ENCODE measurements around the gene CNTN5.

Gene CNTN5

GRCh38 chr11:99197477-99197876 is 176.7 kb downstream of the CNTN5 start:
- no peaks in the 10 kb centered on the region for H3K36me3 ChIP-seq (ENCODE audit: control insufficient read depth in 1 of 2, insufficient read depth in 2 of 2, low read length in 2 of 2)
- no peak overlapping the region for H2BK5ac ChIP-seq (ENCODE audit: low read depth, low read length, poor library complexity)
- no peak overlapping the region for H3K4me2 ChIP-seq (ENCODE audit: low read length)
- H3K79me1 ChIP-seq (ENCODE audit: low read length): no peaks in the 10 kb centered on the region
- H4K8ac ChIP-seq (ENCODE audit: low read depth, low read length): no peak overlapping the region
- no peak for DNase-seq
- H4K91ac ChIP-seq (ENCODE audit: low read depth, low read length): no peak overlapping the region
- no peaks in the 10 kb centered on the region for H3K9me3 ChIP-seq (ENCODE audit: insufficient read depth, low read depth, low read length)
- H3K23ac ChIP-seq (ENCODE audit: low read length): no peak overlapping the region
- H3K27ac ChIP-seq (ENCODE audit: low read depth, low read length): no peak overlapping the region
- no peak overlapping the region for H2BK120ac ChIP-seq (ENCODE audit: insufficient read depth, low read length, poor library complexity)
- no peaks in the 10 kb centered on the region for H3K27me3 ChIP-seq (ENCODE audit: insufficient read depth, low read length)
- no peak overlapping the region for H3K4ac ChIP-seq (ENCODE audit: low read depth, low read length)
- no peak overlapping the region for H3K14ac ChIP-seq (ENCODE audit: low read length)
- no peak overlapping the region for H2AK5ac ChIP-seq (ENCODE audit: low read length)
- H3K4me1 ChIP-seq (ENCODE audit: control insufficient read depth in 1 of 2, insufficient read depth in 2 of 2, low read length in 2 of 2): no peaks in the 10 kb centered on the region
- no peak overlapping the region for H3K18ac ChIP-seq (ENCODE audit: low read length)
- no peak overlapping the region for H3K9ac ChIP-seq (ENCODE audit: low read length)
- no peak overlapping the region for H3K4me3 ChIP-seq (ENCODE audit: low read depth, low read length)
- H3K79me2 ChIP-seq (ENCODE audit: control insufficient read depth, insufficient read depth, low read length, poor library complexity): no peaks in the 10 kb centered on the region
- no peak overlapping the region for H2BK12ac ChIP-seq (ENCODE audit: low read length)
- H2AFZ ChIP-seq (ENCODE audit: insufficient read depth, low read length, poor library complexity): no peak overlapping the region
- WGBS (ENCODE audit: extremely low coverage, insufficient coverage, insufficient read length): no CpG with 5 or more reads among the region's 1 CpG
- H4K12ac ChIP-seq (ENCODE audit: low read depth, low read length): no peak overlapping the region

GRCh38 chr11:99198215-99198614 is 177.5 kb downstream of the CNTN5 start:
- no peaks in the 10 kb centered on the region for H3K4me1 ChIP-seq (ENCODE audit: control insufficient read depth in 1 of 2, insufficient read depth in 2 of 2, low read length in 2 of 2)
- H2BK120ac ChIP-seq (ENCODE audit: insufficient read depth, low read length, poor library complexity): no peak overlapping the region
- no peaks in the 10 kb centered on the region for H3K9me3 ChIP-seq (ENCODE audit: insufficient read depth, low read depth, low read length)
- WGBS (ENCODE audit: extremely low coverage, insufficient coverage, insufficient read length): no CpG with 5 or more reads among the region's 3 CpGs
- H3K9ac ChIP-seq (ENCODE audit: low read length): no peak overlapping the region
- H4K91ac ChIP-seq (ENCODE audit: low read depth, low read length): no peak overlapping the region
- no peak overlapping the region for H3K4ac ChIP-seq (ENCODE audit: low read depth, low read length)
- no peak overlapping the region for H4K8ac ChIP-seq (ENCODE audit: low read depth, low read length)
- H2BK12ac ChIP-seq (ENCODE audit: low read length): no peak overlapping the region
- no peak overlapping the region for H3K27ac ChIP-seq (ENCODE audit: low read depth, low read length)
- no peak for DNase-seq
- H2AFZ ChIP-seq (ENCODE audit: insufficient read depth, low read length, poor library complexity): no peak overlapping the region
- H3K4me2 ChIP-seq (ENCODE audit: low read length): no peak overlapping the region
- H3K18ac ChIP-seq (ENCODE audit: low read length): no peak overlapping the region
- H3K36me3 ChIP-seq (ENCODE audit: control insufficient read depth in 1 of 2, insufficient read depth in 2 of 2, low read length in 2 of 2): no peaks in the 10 kb centered on the region
- H3K79me2 ChIP-seq (ENCODE audit: control insufficient read depth, insufficient read depth, low read length, poor library complexity): no peaks in the 10 kb centered on the region
- no peak overlapping the region for H3K23ac ChIP-seq (ENCODE audit: low read length)
- H3K14ac ChIP-seq (ENCODE audit: low read length): no peak overlapping the region
- no peak overlapping the region for H3K4me3 ChIP-seq (ENCODE audit: low read depth, low read length)
- no peaks in the 10 kb centered on the region for H3K27me3 ChIP-seq (ENCODE audit: insufficient read depth, low read length)
- H3K79me1 ChIP-seq (ENCODE audit: low read length): no peaks in the 10 kb centered on the region
- H4K12ac ChIP-seq (ENCODE audit: low read depth, low read length): no peak overlapping the region
- no peak overlapping the region for H2AK5ac ChIP-seq (ENCODE audit: low read length)
- no peak overlapping the region for H2BK5ac ChIP-seq (ENCODE audit: low read depth, low read length, poor library complexity)

- Histone ChIP-seq H3K4ac (ENCODE audit: low read depth, low read length) (no peak overlapping the region), H3K79me2 (ENCODE audit: control insufficient read depth, insufficient read depth, low read length, poor library complexity) (no peaks in the 10 kb centered on the region), H3K4me1 (ENCODE audit: control insufficient read depth in 1 of 2, insufficient read depth in 2 of 2, low read length in 2 of 2) (no peaks in the 10 kb centered on the region), H4K12ac (ENCODE audit: low read depth, low read length) (no peak overlapping the region), H4K91ac (ENCODE audit: low read depth, low read length) (no peak overlapping the region), H3K27ac (ENCODE audit: low read depth, low read length) (no peak overlapping the region), H4K8ac (ENCODE audit: low read depth, low read length) (no peak overlapping the region), H2BK12ac (ENCODE audit: low read length) (no peak overlapping the region), H3K9me3 (ENCODE audit: insufficient read depth, low read depth, low read length) (no peaks in the 10 kb centered on the region), H3K4me3 (ENCODE audit: low read depth, low read length) (no peak overlapping the region), H3K36me3 (ENCODE audit: control insufficient read depth in 1 of 2, insufficient read depth in 2 of 2, low read length in 2 of 2) (no peaks in the 10 kb centered on the region), H2AK5ac (ENCODE audit: low read length) (no peak overlapping the region), H3K79me1 (ENCODE audit: low read length) (no peaks in the 10 kb centered on the region), H3K23ac (ENCODE audit: low read length) (peak overlapping the region; percentile 2), H3K27me3 (ENCODE audit: insufficient read depth, low read length) (no peaks in the 10 kb centered on the region), H2BK120ac (ENCODE audit: insufficient read depth, low read length, poor library complexity) (no peak overlapping the region), H3K14ac (ENCODE audit: low read length) (no peak overlapping the region), H3K9ac (ENCODE audit: low read length) (no peak overlapping the region), H2BK5ac (ENCODE audit: low read depth, low read length, poor library complexity) (no peak overlapping the region), H3K4me2 (ENCODE audit: low read length) (no peak overlapping the region), H3K18ac (ENCODE audit: low read length) (no peak overlapping the region), H2AFZ (ENCODE audit: insufficient read depth, low read length, poor library complexity) (no peak overlapping the region)
- WGBS (ENCODE audit: extremely low coverage, insufficient coverage, insufficient read length): no CpG with 5 or more reads among the region's 3 CpGs
- DNase-seq: no peak
These were observed 178.6 kb downstream of the CNTN5 start for GRCh38 chr11:99199341-99199740.

- H2BK12ac ChIP-seq (ENCODE audit: low read length): no peak overlapping the region
- H3K4me3 ChIP-seq (ENCODE audit: low read depth, low read length): no peak overlapping the region
- no peak overlapping the region for H3K18ac ChIP-seq (ENCODE audit: low read length)
- H3K14ac ChIP-seq (ENCODE audit: low read length): no peak overlapping the region
- no peak for DNase-seq
- H3K4me1 ChIP-seq (ENCODE audit: control insufficient read depth in 1 of 2, insufficient read depth in 2 of 2, low read length in 2 of 2): no peaks in the 10 kb centered on the region
- no peak overlapping the region for H3K4me2 ChIP-seq (ENCODE audit: low read length)
- no peak overlapping the region for H2BK5ac ChIP-seq (ENCODE audit: low read depth, low read length, poor library complexity)
- H3K36me3 ChIP-seq (ENCODE audit: control insufficient read depth in 1 of 2, insufficient read depth in 2 of 2, low read length in 2 of 2): no peaks in the 10 kb centered on the region
- no peak overlapping the region for H4K8ac ChIP-seq (ENCODE audit: low read depth, low read length)
- no peaks in the 10 kb centered on the region for H3K79me2 ChIP-seq (ENCODE audit: control insufficient read depth, insufficient read depth, low read length, poor library complexity)
- WGBS (ENCODE audit: extremely low coverage, insufficient coverage, insufficient read length): no CpG with 5 or more reads among the region's 3 CpGs
- no peak overlapping the region for H2AFZ ChIP-seq (ENCODE audit: insufficient read depth, low read length, poor library complexity)
- H2AK5ac ChIP-seq (ENCODE audit: low read length): no peak overlapping the region
- H3K79me1 ChIP-seq (ENCODE audit: low read length): no peaks in the 10 kb centered on the region
- no peaks in the 10 kb centered on the region for H3K27me3 ChIP-seq (ENCODE audit: insufficient read depth, low read length)
- no peaks in the 10 kb centered on the region for H3K9me3 ChIP-seq (ENCODE audit: insufficient read depth, low read depth, low read length)
- H4K91ac ChIP-seq (ENCODE audit: low read depth, low read length): no peak overlapping the region
- H3K4ac ChIP-seq (ENCODE audit: low read depth, low read length): no peak overlapping the region
- no peak overlapping the region for H4K12ac ChIP-seq (ENCODE audit: low read depth, low read length)
- no peak overlapping the region for H2BK120ac ChIP-seq (ENCODE audit: insufficient read depth, low read length, poor library complexity)
- H3K9ac ChIP-seq (ENCODE audit: low read length): no peak overlapping the region
- no peak overlapping the region for H3K27ac ChIP-seq (ENCODE audit: low read depth, low read length)
- H3K23ac ChIP-seq (ENCODE audit: low read length): no peak overlapping the region
These were observed 180.0 kb downstream of the CNTN5 start for GRCh38 chr11:99200720-99201119.
